Activated T-cell treated with anti-CD3 and anti-CD28 coated beads, Interleukin-2, amount 50 U/mL, for 24 hours (primary cell): ENCODE results near the gene CACNA1I.

Experiments used
- DNase-seq: peaks from one replicate; pipeline ENCODE4 v3.0.0-alpha.2; 2020
- H3K27ac Mint-ChIP-seq: 2 replicates; pipeline ENCODE4 v1.8.0; 2020; ENCODE audit warnings: mild to moderate bottlenecking, mixed read lengths
- H3K27me3 Mint-ChIP-seq: 2 replicates; pipeline ENCODE4 v1.8.0; 2020; ENCODE audit warnings: mixed read lengths
- H3K36me3 Mint-ChIP-seq: 2 replicates; pipeline ENCODE4 v1.8.0; 2020; ENCODE audit warnings: low read depth, mixed read lengths
- H3K4me1 Mint-ChIP-seq: 2 replicates; pipeline ENCODE4 v1.8.0; 2020; ENCODE audit warnings: low read depth, mixed read lengths
- H3K4me3 Mint-ChIP-seq: 2 replicates; pipeline ENCODE4 v1.8.0; 2020; ENCODE audit warnings: mild to moderate bottlenecking, moderate library complexity, mixed read lengths
- H3K9me3 Mint-ChIP-seq: 2 replicates; pipeline ENCODE4 v1.8.0; 2020; ENCODE audit warnings: mixed read lengths

Gene CACNA1I

GRCh38 chr22:39628563-39629080 is 58.1 kb downstream of the CACNA1I start:
- no peak for DNase-seq
- no peak overlapping the region for H3K27ac Mint-ChIP-seq
- H3K27me3 Mint-ChIP-seq: peaks cover 3% of the 10 kb centered on the region
- no peak overlapping the region for H3K4me3 Mint-ChIP-seq
- H3K9me3 Mint-ChIP-seq: no peaks in the 10 kb centered on the region
- no peaks in the 10 kb centered on the region for H3K36me3 Mint-ChIP-seq
- peaks cover 3% of the 10 kb centered on the region for H3K4me1 Mint-ChIP-seq

- no peak overlapping the region for H3K4me3 Mint-ChIP-seq
- no peaks in the 10 kb centered on the region for H3K9me3 Mint-ChIP-seq
- peaks cover 8% of the 10 kb centered on the region for H3K4me1 Mint-ChIP-seq
- no peak overlapping the region for H3K27ac Mint-ChIP-seq
- H3K27me3 Mint-ChIP-seq: peaks cover 3% of the 10 kb centered on the region
- no peak for DNase-seq
- H3K36me3 Mint-ChIP-seq: no peaks in the 10 kb centered on the region
Observed at GRCh38 chr22:39629851-39630250, 59.3 kb downstream of the CACNA1I start.

- no peaks in the 10 kb centered on the region for H3K36me3 Mint-ChIP-seq
- H3K27me3 Mint-ChIP-seq: peaks cover 3% of the 10 kb centered on the region
- H3K9me3 Mint-ChIP-seq: no peaks in the 10 kb centered on the region
- DNase-seq: no peak
- no peak overlapping the region for H3K4me3 Mint-ChIP-seq
- peaks cover 13% of the 10 kb centered on the region for H3K4me1 Mint-ChIP-seq
- H3K27ac Mint-ChIP-seq: no peak overlapping the region
Observed at GRCh38 chr22:39630721-39631120, 60.2 kb downstream of the CACNA1I start.

- no peaks in the 10 kb centered on the region for H3K27me3 Mint-ChIP-seq
- no peaks in the 10 kb centered on the region for H3K9me3 Mint-ChIP-seq
- peaks cover 15% of the 10 kb centered on the region for H3K4me1 Mint-ChIP-seq
- no peak overlapping the region for H3K4me3 Mint-ChIP-seq
- no peaks in the 10 kb centered on the region for H3K36me3 Mint-ChIP-seq
- peak overlapping the region; percentile 6 for H3K27ac Mint-ChIP-seq
- no peak for DNase-seq
Observed at GRCh38 chr22:39631381-39632286, 61.1 kb downstream of the CACNA1I start.

- no peak for DNase-seq
- Mint-ChIP-seq H3K36me3 (no peaks in the 10 kb centered on the region), H3K27me3 (no peaks in the 10 kb centered on the region), H3K27ac (no peak overlapping the region), H3K4me1 (peaks cover 15% of the 10 kb centered on the region), H3K4me3 (no peak overlapping the region), H3K9me3 (peaks cover 2% of the 10 kb centered on the region)
Observed at GRCh38 chr22:39634530-39635405, 64.2 kb downstream of the CACNA1I start.

GRCh38 chr22:39635719-39636118 is 65.2 kb downstream of the CACNA1I start:
- Mint-ChIP-seq H3K9me3 (peaks cover 4% of the 10 kb centered on the region), H3K36me3 (no peaks in the 10 kb centered on the region), H3K4me3 (no peak overlapping the region), H3K4me1 (peaks cover 15% of the 10 kb centered on the region), H3K27ac (no peak overlapping the region), H3K27me3 (no peaks in the 10 kb centered on the region)
- DNase-seq: no peak

GRCh38 chr22:39638958-39639357 is 68.4 kb downstream of the CACNA1I start:
- Mint-ChIP-seq H3K27ac (no peak overlapping the region), H3K9me3 (peaks cover 4% of the 10 kb centered on the region), H3K36me3 (no peaks in the 10 kb centered on the region), H3K27me3 (peaks cover 3% of the 10 kb centered on the region), H3K4me1 (peaks cover 12% of the 10 kb centered on the region), H3K4me3 (no peak overlapping the region)
- DNase-seq: no peak

GRCh38 chr22:39641660-39642310 is 71.2 kb downstream of the CACNA1I start:
- Mint-ChIP-seq H3K4me3 (no peak overlapping the region), H3K27me3 (peaks cover 3% of the 10 kb centered on the region), H3K4me1 (no peaks in the 10 kb centered on the region), H3K36me3 (no peaks in the 10 kb centered on the region), H3K27ac (no peak overlapping the region), H3K9me3 (peaks cover 4% of the 10 kb centered on the region)
- no peak for DNase-seq

GRCh38 chr22:39643311-39644083 is 72.9 kb downstream of the CACNA1I start:
- no peak overlapping the region for H3K27ac Mint-ChIP-seq
- peaks cover 4% of the 10 kb centered on the region for H3K9me3 Mint-ChIP-seq
- no peak overlapping the region for H3K4me3 Mint-ChIP-seq
- peaks cover 3% of the 10 kb centered on the region for H3K27me3 Mint-ChIP-seq
- no peaks in the 10 kb centered on the region for H3K36me3 Mint-ChIP-seq
- no peaks in the 10 kb centered on the region for H3K4me1 Mint-ChIP-seq
- no peak for DNase-seq

- no peaks in the 10 kb centered on the region for H3K4me1 Mint-ChIP-seq
- H3K36me3 Mint-ChIP-seq: no peaks in the 10 kb centered on the region
- no peak for DNase-seq
- H3K9me3 Mint-ChIP-seq: no peaks in the 10 kb centered on the region
- no peak overlapping the region for H3K4me3 Mint-ChIP-seq
- H3K27me3 Mint-ChIP-seq: peaks cover 3% of the 10 kb centered on the region
- no peak overlapping the region for H3K27ac Mint-ChIP-seq
Observed at GRCh38 chr22:39645532-39645931, 75.0 kb downstream of the CACNA1I start.

GRCh38 chr22:39646398-39647063 is 76.0 kb downstream of the CACNA1I start:
- Mint-ChIP-seq H3K4me3 (no peak overlapping the region), H3K9me3 (no peaks in the 10 kb centered on the region), H3K27ac (no peak overlapping the region), H3K4me1 (no peaks in the 10 kb centered on the region), H3K36me3 (no peaks in the 10 kb centered on the region), H3K27me3 (peaks cover 3% of the 10 kb centered on the region)
- DNase-seq: no peak

- Mint-ChIP-seq H3K9me3 (no peaks in the 10 kb centered on the region), H3K4me1 (no peaks in the 10 kb centered on the region), H3K27me3 (no peaks in the 10 kb centered on the region), H3K4me3 (no peak overlapping the region), H3K36me3 (no peaks in the 10 kb centered on the region), H3K27ac (no peak overlapping the region)
- no peak for DNase-seq
Observed at GRCh38 chr22:39647836-39648629, 77.5 kb downstream of the CACNA1I start.

GRCh38 chr22:39648630-39648950 is 78.0 kb downstream of the CACNA1I start:
- no peaks in the 10 kb centered on the region for H3K9me3 Mint-ChIP-seq
- H3K27me3 Mint-ChIP-seq: no peaks in the 10 kb centered on the region
- H3K4me3 Mint-ChIP-seq: no peak overlapping the region
- H3K36me3 Mint-ChIP-seq: no peaks in the 10 kb centered on the region
- no peak overlapping the region for H3K27ac Mint-ChIP-seq
- H3K4me1 Mint-ChIP-seq: no peaks in the 10 kb centered on the region
- no peak for DNase-seq
